HG02840 (cell line): ENCODE measurements around the gene TNNT1.
"Not testable (repeated sequence)": the region's sequence is repeated elsewhere in the genome, so short reads cannot be mapped to it uniquely, and the experiment has no call there.

ENCODE experiments used
- ATAC-seq: cut with Tn5 transposase; IDR thresholded peaks from one replicate; pipeline ENCODE4 v1.9.1; 2021; ENCODE audit warnings: mild to moderate bottlenecking, moderate library complexity, moderate number of reproducible peaks; ENCODE audit not compliant: unreplicated experiment, low FRiP score

Gene TNNT1

GRCh38 chr19:55149078-55150003 lies at the start of gene TNNT1:
Gene TNNT1, minus strand, starts transcription at chr19:55149206. Its CDS starts 2,049 bp downstream, at chr19:55147157.
- ATAC-seq, result no peak

GRCh38 chr19:55198651-55199050 lies 49.6 kb upstream of the TNNT1 start:
- ATAC-seq, result no peak

GRCh38 chr19:55197528-55197927 lies 48.5 kb upstream of the TNNT1 start:
- ATAC-seq, result no peak

- ATAC-seq, result no peak
These were observed 47.8 kb upstream of the TNNT1 start for GRCh38 chr19:55196803-55197202.

GRCh38 chr19:55193481-55193880 lies 44.5 kb upstream of the TNNT1 start:
- ATAC-seq, result no peak

- no peak for ATAC-seq
These were observed 40.4 kb upstream of the TNNT1 start for GRCh38 chr19:55189403-55189835.

- ATAC-seq, result no peak
These were observed 39.6 kb upstream of the TNNT1 start for GRCh38 chr19:55188625-55189024.

- no peak for ATAC-seq
These were observed 37.1 kb upstream of the TNNT1 start for GRCh38 chr19:55186080-55186479.

- no peak for ATAC-seq
These were observed 32.7 kb upstream of the TNNT1 start for GRCh38 chr19:55181740-55182139.

- no peak for ATAC-seq
These were observed 30.8 kb upstream of the TNNT1 start, which contains the start of gene SYT5 for GRCh38 chr19:55179606-55180484. Gene SYT5, minus strand, starts transcription at chr19:55180289. Its CDS starts 1,248 bp downstream, at chr19:55179041.

- ATAC-seq, result peak; percentile 80
These were observed 30.0 kb upstream of the TNNT1 start for GRCh38 chr19:55178781-55179599.

- no peak for ATAC-seq
These were observed 27.1 kb upstream of the TNNT1 start for GRCh38 chr19:55176076-55176475.

- no peak for ATAC-seq
These were observed 26.3 kb upstream of the TNNT1 start for GRCh38 chr19:55175117-55175867.

GRCh38 chr19:55174425-55175116 lies 25.6 kb upstream of the TNNT1 start:
- ATAC-seq, result no peak

GRCh38 chr19:55173714-55174409 lies 24.9 kb upstream of the TNNT1 start:
- no peak for ATAC-seq

- no peak for ATAC-seq
These were observed 24.2 kb upstream of the TNNT1 start for GRCh38 chr19:55173186-55173713.

- ATAC-seq, result no peak
These were observed 23.7 kb upstream of the TNNT1 start for GRCh38 chr19:55172741-55173140.

GRCh38 chr19:55172318-55172717 lies 23.3 kb upstream of the TNNT1 start:
- not testable (repeated sequence) for ATAC-seq
